GM10248 (cell line): ENCODE results near the gene RAB14.
A peak's percentile ranks its signal among the peaks of the same experiment; 100 is the strongest.

ENCODE experiments used
- CTCF ChIA-PET: fragments of 300-600 bp; sonication (Branson Sonifier 250); formaldehyde crosslinking; extraction: SDS; loops from one replicate; lab custom pipeline; 2021; ENCODE audit warnings: antibody characterized with exemption; lab: Yijun Ruan, JAX
- POLR2A ChIA-PET: fragments of 350-650 bp; sonication (Branson Sonifier 250); formaldehyde crosslinking; extraction: SDS; loops from one replicate; lab custom pipeline; 2020; ENCODE audit warnings: antibody characterized with exemption; lab: Yijun Ruan, JAX
- DNase-seq: peaks from one replicate; pipeline ENCODE4 v3.0.0; 2012; ENCODE audit errors: extremely low spot score
- TF ChIP-seq, protein P1 (sequence below): IDR thresholded peaks from 2 replicates; pipeline ENCODE4 v1.5.1; 2012; ENCODE audit warnings: mild to moderate bottlenecking, low read depth; ENCODE audit errors: extremely low read depth, missing control alignments, control extremely low read depth

The RAB14 gene

DNA sequence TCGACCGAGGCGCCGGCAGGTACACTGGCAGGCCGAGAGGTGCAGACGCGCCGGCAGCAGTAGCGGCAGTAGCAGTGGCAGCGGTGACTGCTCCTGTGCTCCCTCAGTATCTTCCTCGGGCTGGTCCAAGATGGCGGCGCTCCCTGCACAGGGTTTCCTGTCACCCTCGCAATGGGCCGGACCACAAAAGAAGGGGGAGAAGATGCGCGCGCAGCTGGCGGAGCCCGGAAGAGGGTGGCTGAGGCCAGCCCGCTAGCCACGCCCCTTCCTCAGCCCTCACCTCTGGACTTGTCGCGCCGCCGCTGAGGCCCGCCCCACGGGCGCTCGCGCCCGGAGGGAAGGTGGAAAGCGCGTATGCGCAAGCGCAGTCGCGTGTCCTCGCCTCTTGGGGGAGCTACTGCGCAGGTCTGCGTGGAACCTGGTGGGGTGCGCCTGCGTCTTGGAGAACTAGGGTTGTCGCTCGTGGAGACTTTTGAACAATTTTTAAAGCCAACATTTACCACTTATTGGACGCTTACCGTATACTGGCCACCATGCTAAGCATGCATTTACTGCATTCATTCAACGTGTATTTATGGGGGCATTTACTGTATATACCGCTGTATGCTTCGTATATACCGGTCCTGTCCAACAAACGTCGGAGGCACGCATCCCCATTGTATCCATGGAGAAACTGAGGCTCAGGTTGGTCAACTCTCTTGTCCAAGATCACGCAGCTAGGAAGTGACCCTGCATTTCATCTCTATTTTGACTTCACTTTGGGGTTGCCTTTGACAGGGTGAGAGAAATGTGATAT lies at the start of gene RAB14:
Gene RAB14 (minus strand): TSS at position 132 of the 796 bp plus-strand sequence. CDS start 8,457 bp downstream, outside the sequence.
- CTCF ChIA-PET: interaction anchor here (0.7 to 7.1 kb wide), 11 partner anchors 9 to 152 kb away, joined by 3 to 66 read pairs (median 6); partner anchors contain the start of gene GSN
- POLR2A ChIA-PET: no interaction called here
- TF ChIP-seq, protein P1, sequence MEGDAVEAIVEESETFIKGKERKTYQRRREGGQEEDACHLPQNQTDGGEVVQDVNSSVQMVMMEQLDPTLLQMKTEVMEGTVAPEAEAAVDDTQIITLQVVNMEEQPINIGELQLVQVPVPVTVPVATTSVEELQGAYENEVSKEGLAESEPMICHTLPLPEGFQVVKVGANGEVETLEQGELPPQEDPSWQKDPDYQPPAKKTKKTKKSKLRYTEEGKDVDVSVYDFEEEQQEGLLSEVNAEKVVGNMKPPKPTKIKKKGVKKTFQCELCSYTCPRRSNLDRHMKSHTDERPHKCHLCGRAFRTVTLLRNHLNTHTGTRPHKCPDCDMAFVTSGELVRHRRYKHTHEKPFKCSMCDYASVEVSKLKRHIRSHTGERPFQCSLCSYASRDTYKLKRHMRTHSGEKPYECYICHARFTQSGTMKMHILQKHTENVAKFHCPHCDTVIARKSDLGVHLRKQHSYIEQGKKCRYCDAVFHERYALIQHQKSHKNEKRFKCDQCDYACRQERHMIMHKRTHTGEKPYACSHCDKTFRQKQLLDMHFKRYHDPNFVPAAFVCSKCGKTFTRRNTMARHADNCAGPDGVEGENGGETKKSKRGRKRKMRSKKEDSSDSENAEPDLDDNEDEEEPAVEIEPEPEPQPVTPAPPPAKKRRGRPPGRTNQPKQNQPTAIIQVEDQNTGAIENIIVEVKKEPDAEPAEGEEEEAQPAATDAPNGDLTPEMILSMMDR: peak; percentile 60
- DNase-seq: peak; percentile 99

DNA sequence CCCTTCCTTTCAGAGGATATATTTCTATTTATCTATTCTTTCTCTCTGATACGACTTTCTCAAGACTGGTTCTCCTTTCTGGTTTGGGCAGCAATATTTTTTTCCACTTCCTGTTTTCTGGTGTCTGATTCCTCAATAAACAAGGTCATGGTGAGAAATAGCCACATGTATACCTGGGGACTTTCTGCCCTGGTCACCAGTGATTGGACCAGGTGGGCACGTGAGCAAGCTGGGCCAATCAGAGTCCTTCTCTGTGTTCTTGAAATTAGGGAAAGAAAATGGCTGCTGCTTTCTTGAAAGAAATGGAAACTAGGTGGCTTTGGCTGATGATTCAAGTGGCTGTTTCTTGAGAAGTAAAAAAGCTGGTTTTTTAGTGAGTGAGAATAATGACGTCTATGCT lies 47.9 kb upstream of the RAB14 start:
- ChIA-PET POLR2A (no interaction called here), CTCF (no interaction called here)
- peak; percentile 38 for DNase-seq
- TF ChIP-seq, protein P1: no peak

DNA sequence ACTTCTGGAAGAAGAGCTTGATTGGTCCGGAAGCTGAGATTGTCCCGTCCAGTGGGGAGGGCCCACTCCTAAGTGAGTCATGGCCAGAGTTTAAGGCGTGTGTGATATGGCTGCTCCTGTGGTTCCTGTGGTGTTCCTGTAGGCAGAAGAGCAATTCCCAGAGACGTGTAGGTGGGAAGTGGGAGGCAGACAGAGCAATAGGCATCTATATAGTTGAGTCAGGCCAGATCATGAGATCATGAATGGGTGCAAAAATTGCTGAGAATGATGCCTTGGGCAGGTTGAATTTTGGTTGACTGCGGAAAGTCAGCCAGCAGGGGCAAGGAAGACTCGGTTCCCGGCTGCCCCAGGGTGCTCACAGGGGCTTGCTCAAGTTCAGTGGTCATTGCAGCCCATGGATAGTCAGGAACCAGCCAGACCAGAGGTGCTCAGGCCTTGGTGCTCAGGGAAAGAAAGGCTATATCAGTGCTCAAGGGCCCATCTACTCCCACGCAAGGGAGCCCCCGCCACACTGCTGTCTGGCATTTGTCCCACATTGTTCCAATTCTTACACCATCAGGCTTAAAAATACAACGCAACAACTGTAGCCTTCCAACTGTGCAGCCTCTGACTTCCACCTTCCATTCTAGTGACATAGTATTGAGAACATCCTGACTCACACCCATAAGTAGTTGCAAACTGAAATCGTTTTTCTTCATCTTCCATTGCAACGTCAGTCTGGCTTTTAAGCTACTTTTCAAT lies 45.3 kb upstream of the RAB14 start:
- POLR2A ChIA-PET: no interaction called here
- TF ChIP-seq, protein P1: no peak

DNA sequence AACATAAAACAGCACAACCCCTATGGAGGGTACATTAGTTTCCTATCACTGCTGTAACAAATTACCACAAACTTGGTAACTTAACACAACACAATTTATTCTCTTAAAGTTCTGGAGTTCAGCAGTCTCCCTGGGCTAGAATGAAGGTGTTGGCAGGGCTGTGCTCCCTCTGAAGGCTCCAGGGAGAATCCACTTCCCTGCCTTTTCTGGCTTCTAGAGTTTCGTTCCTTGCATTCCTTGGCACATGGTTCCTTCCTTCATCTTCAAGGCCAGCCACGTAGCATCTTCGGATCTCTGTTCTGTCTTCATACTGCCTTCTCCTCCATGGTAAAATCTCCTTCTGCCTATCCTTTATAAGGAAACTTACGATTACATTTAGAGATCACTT lies 41.3 kb upstream of the RAB14 start:
- DNase-seq: no peak
- TF ChIP-seq, protein P1: no peak
- POLR2A ChIA-PET: no interaction called here
- CTCF ChIA-PET: interaction anchor here (2.1 kb wide), 1 partner anchor 30 kb away, joined by 6 read pairs; no protein-coding TSS in a partner anchor

More for the DNA sequence above, 45.3 kb upstream of the RAB14 start:
- no peak for DNase-seq
- CTCF ChIA-PET: interaction anchor here (1.1 to 1.5 kb wide), 3 partner anchors 9 to 34 kb away, joined by 3 to 4 read pairs (median 4); no protein-coding TSS in a partner anchor

DNA sequence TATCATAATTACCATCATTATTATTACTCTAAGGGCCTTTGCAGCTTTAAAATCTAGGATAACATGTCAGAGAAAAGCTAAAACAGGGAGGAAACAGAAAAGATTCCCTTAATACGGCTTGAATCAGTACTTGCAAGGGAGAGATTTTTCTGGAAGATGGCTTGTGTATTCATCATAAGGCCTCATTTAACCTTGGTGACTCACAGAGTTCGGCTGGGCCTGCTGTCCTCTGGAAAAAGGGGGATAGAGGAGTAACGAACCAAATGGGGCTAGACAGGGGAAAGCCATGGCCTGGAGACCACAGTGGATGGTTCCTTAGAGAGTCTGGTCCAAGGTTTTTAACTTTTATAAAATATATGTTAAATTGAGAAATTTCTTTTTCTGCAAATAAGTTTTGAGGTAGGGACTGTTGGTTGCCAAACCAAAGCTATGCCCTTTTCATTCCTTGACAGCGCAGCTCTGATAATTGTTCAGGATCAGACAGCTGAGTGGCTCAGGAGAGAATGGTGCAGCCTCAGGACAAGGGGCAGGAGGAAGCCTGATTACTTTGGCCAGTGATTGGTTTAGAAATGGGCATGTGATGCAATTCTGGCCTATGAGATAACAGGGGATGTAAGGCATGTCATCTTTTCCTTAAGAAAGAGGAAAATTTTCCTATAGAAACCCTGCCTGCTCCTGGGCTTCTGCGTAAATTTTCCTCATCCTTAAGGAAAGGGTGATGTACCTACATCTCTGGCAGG lies 40.7 kb upstream of the RAB14 start:
- DNase-seq: no peak
- ChIA-PET POLR2A (no interaction called here), CTCF (no interaction called here)
- TF ChIP-seq, protein P1: no peak

DNA sequence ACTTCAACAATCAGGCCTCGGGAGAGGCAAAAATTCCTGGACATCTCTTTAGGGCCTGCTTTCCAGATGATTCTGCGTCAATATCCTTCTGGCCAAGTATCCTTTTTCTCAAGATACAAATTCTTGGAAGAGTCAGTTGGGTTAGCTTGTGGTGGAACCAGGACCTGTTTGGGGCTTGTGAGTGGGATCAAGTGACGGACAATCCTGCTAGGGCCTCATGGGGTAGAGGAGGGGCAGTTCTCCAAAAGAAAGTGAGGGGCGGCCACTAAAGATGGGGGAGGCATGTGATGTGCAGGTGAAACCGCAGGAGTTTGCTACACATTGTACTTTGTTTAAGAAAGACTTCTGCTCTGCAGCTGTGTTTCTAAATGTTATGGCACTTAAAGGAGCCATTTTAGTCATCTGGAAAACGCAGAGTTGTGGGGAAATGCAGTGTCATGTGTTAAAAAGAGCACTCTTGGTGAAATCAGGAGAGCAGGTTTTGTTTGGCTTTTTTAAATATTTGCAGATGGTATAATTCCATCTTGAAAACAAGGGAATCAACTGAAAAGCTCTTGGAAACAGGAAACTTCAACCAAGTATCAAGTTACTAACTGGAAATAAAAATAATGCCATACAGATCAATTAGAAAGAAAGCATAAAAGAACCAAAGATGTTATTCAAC lies 38.9 kb upstream of the RAB14 start:
- DNase-seq: no peak
- TF ChIP-seq, protein P1: no peak
- POLR2A ChIA-PET: no interaction called here
- CTCF ChIA-PET: interaction anchor here (1.0 to 2.9 kb wide), 4 partner anchors 10 to 38 kb away, joined by 3 to 9 read pairs (median 4); no protein-coding TSS in a partner anchor
